ENCODE results near the gene SOX10. TPM values are rescaled to one million over a fixed set of nuclear protein-coding genes. Genes with fewer than 3 reads are reported as not detected.

The SOX10 gene
- total and polyA plus RNA-seq, 3 donors from 2014 or later = 5.0 to 6.1 (median 5.4) TPM

GRCh38 chr22:38030311-38031133 lies 46.2 kb upstream of the SOX10 start:
- no peak for DNase-seq
- intact Hi-C loops (cut with DNase I; ENCODE audit: low total_unique reads) = no loop called here
- no peaks in the 10 kb centered on the region for H3K27me3 ChIP-seq
- H3K4me3 ChIP-seq = no peak overlapping the region
- TF ChIP-seq POLR2A (IDR thresholded peaks at IDR 0.05) = no peak
- TF ChIP-seq CTCF (IDR thresholded peaks at IDR 0.05) = no peak
- H3K4me1 ChIP-seq = peaks cover 29% of the 10 kb centered on the region
- 58% methylated on average over 11 to 16 of the region's 16 CpGs for WGBS, 2 donors
- H3K36me3 ChIP-seq (ENCODE audit: low read depth, missing control alignments) = no peaks in the 10 kb centered on the region
- H3K9me3 ChIP-seq = no peaks in the 10 kb centered on the region
- peak overlapping the region in 1 of 2 donors; percentile 45 for H3K27ac ChIP-seq

DNA sequence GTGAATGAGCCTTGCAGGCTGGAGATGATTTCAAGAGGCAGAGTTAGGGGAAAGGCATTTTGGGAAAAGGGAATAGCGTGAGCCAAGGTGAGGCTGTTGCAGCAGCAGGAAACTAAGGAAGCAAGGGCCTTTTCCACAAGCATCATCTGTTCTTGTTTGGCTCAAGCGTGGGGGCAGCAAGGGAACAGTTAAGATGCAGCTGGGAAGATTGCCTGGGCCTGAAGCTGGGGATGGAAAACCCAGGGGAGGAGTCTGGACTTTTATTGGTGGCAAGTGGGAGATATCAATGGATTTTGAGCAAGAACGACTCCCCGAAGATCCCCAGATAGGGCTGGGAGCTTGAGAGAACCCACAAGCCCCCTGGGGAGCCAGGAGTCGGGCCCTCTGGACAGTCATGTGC lies 45.5 kb upstream of the SOX10 start:
- WGBS, 2 donors = 50 to 61% methylated on average over 5 of the region's 5 CpGs
- no peak for DNase-seq
- no peaks in the 10 kb centered on the region for H3K27me3 ChIP-seq
- H3K9me3 ChIP-seq = no peaks in the 10 kb centered on the region
- H3K27ac ChIP-seq = peak overlapping the region in 1 of 2 donors; percentile 45
- no peak for TF ChIP-seq CTCF (IDR thresholded peaks at IDR 0.05)
- no peak for TF ChIP-seq POLR2A (IDR thresholded peaks at IDR 0.05)
- H3K4me1 ChIP-seq = peaks cover 26% of the 10 kb centered on the region
- H3K36me3 ChIP-seq (ENCODE audit: low read depth, missing control alignments) = no peaks in the 10 kb centered on the region
- intact Hi-C loops (cut with DNase I; ENCODE audit: low total_unique reads) = no loop called here
- H3K4me3 ChIP-seq = no peak overlapping the region

- H3K27me3 ChIP-seq = no peaks in the 10 kb centered on the region
- H3K36me3 ChIP-seq (ENCODE audit: low read depth, missing control alignments) = no peaks in the 10 kb centered on the region
- intact Hi-C loops (cut with DNase I; ENCODE audit: low total_unique reads) = no loop called here
- H3K27ac ChIP-seq = no peak overlapping the region
- no peak for DNase-seq
- no peak overlapping the region for H3K4me3 ChIP-seq
- TF ChIP-seq POLR2A (IDR thresholded peaks at IDR 0.05) = no peak
- no peak for TF ChIP-seq CTCF (IDR thresholded peaks at IDR 0.05)
- H3K4me1 ChIP-seq = peaks cover 21% of the 10 kb centered on the region
- no peaks in the 10 kb centered on the region for H3K9me3 ChIP-seq
These were observed 45.0 kb upstream of the SOX10 start for GRCh38 chr22:38029370-38029769.

- no peak for TF ChIP-seq POLR2A (IDR thresholded peaks at IDR 0.05)
- intact Hi-C loops (cut with DNase I; ENCODE audit: low total_unique reads) = no loop called here
- peaks cover 12% of the 10 kb centered on the region for H3K4me1 ChIP-seq
- H3K27me3 ChIP-seq = no peaks in the 10 kb centered on the region
- H3K27ac ChIP-seq = no peak overlapping the region
- H3K4me3 ChIP-seq = no peak overlapping the region
- WGBS, 2 donors = 87 to 89% methylated on average over 12 to 15 of the region's 15 CpGs
- H3K36me3 ChIP-seq (ENCODE audit: low read depth, missing control alignments) = no peaks in the 10 kb centered on the region
- no peaks in the 10 kb centered on the region for H3K9me3 ChIP-seq
- no peak for DNase-seq
These were observed 44.2 kb upstream of the SOX10 start for GRCh38 chr22:38028344-38029130.

DNA sequence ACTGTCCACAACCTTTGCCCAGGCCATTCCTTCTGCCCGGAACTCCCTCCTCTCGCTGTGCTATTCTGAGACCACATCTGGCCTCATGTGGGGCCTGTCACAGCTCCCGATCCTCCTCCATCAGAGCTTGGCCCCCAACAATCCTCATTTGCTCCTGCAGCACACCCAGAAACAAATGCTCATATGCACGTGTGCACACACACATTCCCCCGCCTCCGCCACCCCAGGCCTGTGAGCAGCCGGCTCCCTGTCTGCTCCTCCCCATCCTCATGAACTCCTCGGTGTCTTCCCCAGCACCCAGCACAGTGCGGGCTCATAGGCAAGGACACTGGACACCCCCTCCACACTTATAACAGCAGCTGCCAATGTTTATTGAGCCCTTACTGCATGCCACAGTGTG lies 43.1 kb upstream of the SOX10 start:
- no peak for TF ChIP-seq POLR2A (IDR thresholded peaks at IDR 0.05)
- no peak for TF ChIP-seq CTCF (IDR thresholded peaks at IDR 0.05)
- H3K9me3 ChIP-seq = no peaks in the 10 kb centered on the region
- peaks cover 11% of the 10 kb centered on the region for H3K4me1 ChIP-seq
- H3K27me3 ChIP-seq = no peaks in the 10 kb centered on the region
- H3K36me3 ChIP-seq (ENCODE audit: low read depth, missing control alignments) = no peaks in the 10 kb centered on the region
- no peak overlapping the region for H3K27ac ChIP-seq
- intact Hi-C loops (cut with DNase I; ENCODE audit: low total_unique reads) = no loop called here
- H3K4me3 ChIP-seq = no peak overlapping the region
- WGBS, 2 donors = 72 to 82% methylated on average over 9 of the region's 9 CpGs
- DNase-seq = no peak
